Activated T-cell treated with anti-CD3 and anti-CD28 coated beads for 1 hour (primary cell): ENCODE results near the gene SLC22A6.

ENCODE experiments used
- DNase-seq: peaks from one replicate; pipeline ENCODE4 v3.0.0-alpha.2; 2020; ENCODE audit warnings: low read depth

SLC22A6 gene

GRCh38 chr11:62984451-62984991, at the start of gene SLC22A6:
TSS of gene SLC22A6 (minus strand) at chr11:62984967. CDS start at chr11:62984690, 277 bp downstream.
- DNase-seq: no peak

- DNase-seq: no peak
Measured at GRCh38 chr11:63032457-63032856, 47.7 kb upstream of the SLC22A6 start.

GRCh38 chr11:63023841-63024648, 39.3 kb upstream of the SLC22A6 start:
- peak; percentile 86 for DNase-seq

GRCh38 chr11:63023222-63023814, 38.6 kb upstream of the SLC22A6 start:
- DNase-seq: no peak

GRCh38 chr11:63022441-63022840, 37.7 kb upstream of the SLC22A6 start:
- no peak for DNase-seq

GRCh38 chr11:63020671-63021291, 36.0 kb upstream of the SLC22A6 start:
- no peak for DNase-seq

- DNase-seq: no peak
Measured at GRCh38 chr11:63019506-63019905, 34.7 kb upstream of the SLC22A6 start.

GRCh38 chr11:63017306-63017974, 32.7 kb upstream of the SLC22A6 start:
- DNase-seq: no peak

GRCh38 chr11:63015521-63016215, 30.9 kb upstream of the SLC22A6 start, which contains the start of gene SLC22A8:
TSS of gene SLC22A8 (minus strand) at chr11:63015841. CDS start at chr11:63014958, 883 bp downstream.
- no peak for DNase-seq

GRCh38 chr11:63014408-63015055, 29.8 kb upstream of the SLC22A6 start:
- DNase-seq: no peak

- DNase-seq: no peak
Measured at GRCh38 chr11:63012839-63013238, 28.1 kb upstream of the SLC22A6 start.

GRCh38 chr11:63012430-63012829, 27.7 kb upstream of the SLC22A6 start:
- no peak for DNase-seq

GRCh38 chr11:63010934-63011439, 26.2 kb upstream of the SLC22A6 start:
- no peak for DNase-seq

GRCh38 chr11:63007920-63008319, 23.2 kb upstream of the SLC22A6 start:
- DNase-seq: no peak

GRCh38 chr11:63001456-63001855, 16.7 kb upstream of the SLC22A6 start:
- DNase-seq: no peak

- no peak for DNase-seq
Measured at GRCh38 chr11:62999649-63000048, 14.9 kb upstream of the SLC22A6 start.

GRCh38 chr11:62999156-62999555, 14.4 kb upstream of the SLC22A6 start:
- DNase-seq: no peak

GRCh38 chr11:62996271-62996670, 11.5 kb upstream of the SLC22A6 start:
- DNase-seq: no peak

GRCh38 chr11:62994775-62995174, 10.0 kb upstream of the SLC22A6 start:
- DNase-seq: no peak

- DNase-seq: no peak
Measured at GRCh38 chr11:62988276-62988675, 3.5 kb upstream of the SLC22A6 start.
